OCI-LY3 (cell line): Measurements from ENCODE around the gene CISD3.

ENCODE experiments used
- H2AFZ ChIP-seq: fragments of 200-600, 300-600 bp; shearing (Covaris generic); 2 replicates; pipeline ENCODE4 v1.6.0; 2014; ENCODE audit warnings: antibody characterized with exemption, low read depth, low read length
- H3K27ac ChIP-seq: fragments of 200-600, 300-600 bp; sonication (generic); 2 replicates; pipeline ENCODE4 v1.5.1; 2014; ENCODE audit warnings: mild to moderate bottlenecking, low read length, moderate library complexity, mixed read lengths
- H3K27me3 ChIP-seq: fragments of 200-600, 300-600 bp; sonication (generic); 2 replicates; pipeline ENCODE4 v1.6.1; 2014; ENCODE audit warnings: low read depth, low read length, mixed read lengths
- H3K36me3 ChIP-seq: fragments of 200-600, 300-600 bp; sonication (generic); replicated peaks from 2 replicates; pipeline ENCODE3; 2014; ENCODE audit warnings: low read depth, low read length, mixed read lengths
- H3K4me1 ChIP-seq: fragments of 300-600, 200-600 bp; sonication (generic); 2 replicates; pipeline ENCODE4 v1.6.1; 2014; ENCODE audit warnings: low read length, mixed read lengths
- H3K4me2 ChIP-seq: fragments of 200-600, 300-600 bp; sonication (generic); 2 replicates; pipeline ENCODE4 v1.6.1; 2014; ENCODE audit warnings: low read length, mixed read lengths
- H3K4me3 ChIP-seq: fragments of 300-600, 200-600 bp; sonication (generic); 2 replicates; pipeline ENCODE4 v1.5.1; 2014; ENCODE audit warnings: antibody characterized with exemption, mild to moderate bottlenecking, low read length, moderate library complexity
- H3K79me2 ChIP-seq: fragments of 300-600, 200-600 bp; shearing (Covaris generic); 2 replicates; pipeline ENCODE4 v1.6.1; 2014; ENCODE audit warnings: mild to moderate bottlenecking, low read length, mixed read lengths
- H3K9ac ChIP-seq: fragments of 300-600, 200-600 bp; shearing (Covaris generic); 2 replicates; pipeline ENCODE4 v1.6.0; 2014; ENCODE audit warnings: mild to moderate bottlenecking, low read length, moderate library complexity
- H3K9me3 ChIP-seq: fragments of 200-600, 300-600 bp; shearing (Covaris generic); 2 replicates; pipeline ENCODE4 v1.6.1; 2014; ENCODE audit warnings: low read length, mixed read lengths; ENCODE audit not compliant: insufficient read depth
- H4K20me1 ChIP-seq: fragments of 200-600, 300-600 bp; sonication (generic); 2 replicates; pipeline ENCODE4 v1.6.1; 2016; ENCODE audit warnings: low read length, mixed read lengths; ENCODE audit not compliant: insufficient read depth
- EZH2phosphoT487 ChIP-seq: fragments of 200-600 bp; shearing (Covaris generic); IDR thresholded peaks from 2 replicates; pipeline ENCODE4 v1.6.1; 2018; ENCODE audit warnings: antibody characterized with exemption, mixed run types, low read depth
- TF ChIP-seq, protein P1 (sequence below): fragments of 200-600, 300-600 bp; sonication (generic); IDR thresholded peaks from 2 replicates; pipeline ENCODE4 v1.5.1; 2014; ENCODE audit warnings: antibody characterized with exemption, low read length, low read depth

The CISD3 gene

DNA sequence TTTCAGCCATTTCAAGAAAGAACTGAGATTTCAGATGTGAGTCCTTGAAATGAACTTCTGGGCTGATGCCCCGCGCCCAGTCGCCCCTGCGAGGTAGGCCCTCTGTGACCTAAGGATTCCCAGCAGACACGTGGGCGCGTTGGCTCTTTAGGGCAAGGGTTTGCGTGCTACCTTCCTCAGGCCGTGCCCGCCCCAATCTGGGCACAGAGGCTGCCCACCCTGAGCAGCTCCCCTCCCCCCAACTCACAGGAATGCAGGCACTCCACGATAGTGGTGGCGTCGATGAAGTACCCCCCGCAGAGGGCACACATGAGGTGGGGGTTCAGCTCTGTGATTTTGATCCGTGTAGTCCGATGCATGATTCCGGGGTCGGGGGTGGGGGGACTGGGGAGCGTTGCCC, 9.9 kb downstream of the CISD3 start:
- H3K4me2 ChIP-seq: no peak overlapping the region
- peaks cover 41% of the 10 kb centered on the region for H3K79me2 ChIP-seq
- peaks cover 5% of the 10 kb centered on the region for H4K20me1 ChIP-seq
- H3K9ac ChIP-seq: no peak overlapping the region
- TF ChIP-seq EZH2phosphoT487: no peak
- TF ChIP-seq, protein P1, sequence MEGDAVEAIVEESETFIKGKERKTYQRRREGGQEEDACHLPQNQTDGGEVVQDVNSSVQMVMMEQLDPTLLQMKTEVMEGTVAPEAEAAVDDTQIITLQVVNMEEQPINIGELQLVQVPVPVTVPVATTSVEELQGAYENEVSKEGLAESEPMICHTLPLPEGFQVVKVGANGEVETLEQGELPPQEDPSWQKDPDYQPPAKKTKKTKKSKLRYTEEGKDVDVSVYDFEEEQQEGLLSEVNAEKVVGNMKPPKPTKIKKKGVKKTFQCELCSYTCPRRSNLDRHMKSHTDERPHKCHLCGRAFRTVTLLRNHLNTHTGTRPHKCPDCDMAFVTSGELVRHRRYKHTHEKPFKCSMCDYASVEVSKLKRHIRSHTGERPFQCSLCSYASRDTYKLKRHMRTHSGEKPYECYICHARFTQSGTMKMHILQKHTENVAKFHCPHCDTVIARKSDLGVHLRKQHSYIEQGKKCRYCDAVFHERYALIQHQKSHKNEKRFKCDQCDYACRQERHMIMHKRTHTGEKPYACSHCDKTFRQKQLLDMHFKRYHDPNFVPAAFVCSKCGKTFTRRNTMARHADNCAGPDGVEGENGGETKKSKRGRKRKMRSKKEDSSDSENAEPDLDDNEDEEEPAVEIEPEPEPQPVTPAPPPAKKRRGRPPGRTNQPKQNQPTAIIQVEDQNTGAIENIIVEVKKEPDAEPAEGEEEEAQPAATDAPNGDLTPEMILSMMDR: no peak
- no peaks in the 10 kb centered on the region for H3K27me3 ChIP-seq
- H3K9me3 ChIP-seq: no peaks in the 10 kb centered on the region
- H3K4me1 ChIP-seq: no peaks in the 10 kb centered on the region
- H3K36me3 ChIP-seq: peaks cover 19% of the 10 kb centered on the region
- no peak overlapping the region for H3K4me3 ChIP-seq
- no peak overlapping the region for H2AFZ ChIP-seq
- H3K27ac ChIP-seq: no peak overlapping the region

DNA sequence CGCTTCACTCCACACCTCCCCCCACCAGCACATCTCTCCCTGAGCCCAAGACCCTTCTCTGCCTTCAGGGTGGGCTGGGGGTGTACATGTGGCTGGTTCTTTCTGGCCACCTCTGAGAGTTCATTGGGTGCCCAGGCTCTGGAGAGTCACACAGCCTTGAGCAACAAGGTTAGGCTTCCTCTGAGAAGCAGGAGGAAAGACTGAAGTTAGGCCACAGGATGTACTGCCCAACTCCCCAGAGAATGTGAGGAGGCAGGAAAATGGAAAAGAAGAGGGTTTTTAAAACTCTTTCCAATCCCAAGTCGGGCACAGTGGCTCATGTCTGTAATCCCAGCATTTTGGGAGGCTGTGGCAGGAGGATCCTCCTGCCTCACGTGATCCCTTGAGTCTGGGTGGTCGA, 10.7 kb downstream of the CISD3 start:
- Histone ChIP-seq H3K79me2 (peaks cover 48% of the 10 kb centered on the region), H3K27me3 (no peaks in the 10 kb centered on the region), H3K9me3 (no peaks in the 10 kb centered on the region), H3K4me3 (no peak overlapping the region), H3K27ac (no peak overlapping the region), H3K9ac (no peak overlapping the region), H4K20me1 (peaks cover 7% of the 10 kb centered on the region), H2AFZ (no peak overlapping the region), H3K4me2 (no peak overlapping the region), H3K36me3 (peaks cover 21% of the 10 kb centered on the region), H3K4me1 (peaks cover 5% of the 10 kb centered on the region)
- TF ChIP-seq, protein P1: no peak
- TF ChIP-seq EZH2phosphoT487: no peak

DNA sequence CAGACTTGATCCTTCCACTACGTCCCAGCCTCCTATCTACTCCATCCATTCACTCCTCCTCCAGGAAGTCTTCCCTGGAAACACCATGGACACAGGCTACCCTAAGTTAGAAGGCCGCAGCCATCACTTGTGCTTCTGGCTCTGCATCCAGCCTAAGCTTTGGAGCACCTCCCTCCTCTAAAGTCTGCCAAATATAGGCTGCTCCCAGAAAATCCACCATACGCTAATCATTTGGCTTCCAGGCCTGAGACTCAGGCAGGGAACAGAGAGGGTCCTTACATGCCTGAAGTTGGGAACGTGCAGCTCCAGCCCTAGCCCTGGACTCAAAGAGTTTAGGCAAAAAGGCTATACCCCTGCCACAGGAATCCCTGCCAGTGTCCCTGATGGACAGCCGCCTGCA, 11.3 kb downstream of the CISD3 start:
- peaks cover 9% of the 10 kb centered on the region for H4K20me1 ChIP-seq
- H3K79me2 ChIP-seq: peaks cover 55% of the 10 kb centered on the region
- no peaks in the 10 kb centered on the region for H3K27me3 ChIP-seq
- TF ChIP-seq, protein P1: no peak
- TF ChIP-seq EZH2phosphoT487: no peak
- no peaks in the 10 kb centered on the region for H3K9me3 ChIP-seq
- H3K4me3 ChIP-seq: no peak overlapping the region
- no peak overlapping the region for H2AFZ ChIP-seq
- H3K27ac ChIP-seq: no peak overlapping the region
- H3K9ac ChIP-seq: no peak overlapping the region
- no peak overlapping the region for H3K4me2 ChIP-seq
- H3K4me1 ChIP-seq: peaks cover 11% of the 10 kb centered on the region
- peaks cover 21% of the 10 kb centered on the region for H3K36me3 ChIP-seq

DNA sequence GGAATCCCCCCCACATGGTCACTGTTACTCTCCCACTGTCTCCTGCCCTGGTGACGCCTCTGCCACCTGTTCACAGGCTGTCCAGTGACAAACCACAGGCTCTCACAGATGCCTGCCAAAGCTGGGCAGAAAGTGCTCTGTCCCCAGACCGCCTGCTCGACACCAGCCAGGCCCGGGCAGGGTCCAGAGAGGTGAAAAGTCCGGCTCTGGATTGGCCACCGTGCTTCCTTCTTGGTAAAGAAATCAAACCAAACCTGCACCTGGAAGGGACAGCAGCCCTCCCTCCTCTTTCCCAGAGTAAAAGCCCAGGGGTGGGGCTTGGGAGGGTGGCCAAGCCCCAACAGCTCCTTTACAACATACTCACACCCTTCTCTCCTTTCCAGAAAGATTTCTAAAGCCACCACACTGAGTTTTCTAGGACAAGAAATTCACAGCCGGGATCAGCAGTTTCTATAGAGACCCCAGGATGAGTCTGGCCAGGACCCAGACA, 11.8 kb downstream of the CISD3 start:
- no peak overlapping the region for H3K4me3 ChIP-seq
- peaks cover 60% of the 10 kb centered on the region for H3K79me2 ChIP-seq
- H3K27me3 ChIP-seq: no peaks in the 10 kb centered on the region
- no peaks in the 10 kb centered on the region for H3K9me3 ChIP-seq
- H3K9ac ChIP-seq: no peak overlapping the region
- H3K4me1 ChIP-seq: peaks cover 14% of the 10 kb centered on the region
- H2AFZ ChIP-seq: no peak overlapping the region
- H4K20me1 ChIP-seq: peaks cover 9% of the 10 kb centered on the region
- H3K36me3 ChIP-seq: peaks cover 21% of the 10 kb centered on the region
- no peak for TF ChIP-seq EZH2phosphoT487
- TF ChIP-seq, protein P1: no peak
- no peak overlapping the region for H3K4me2 ChIP-seq
- no peak overlapping the region for H3K27ac ChIP-seq
